Measurements from ENCODE around the gene HSF2BP.

DNA sequence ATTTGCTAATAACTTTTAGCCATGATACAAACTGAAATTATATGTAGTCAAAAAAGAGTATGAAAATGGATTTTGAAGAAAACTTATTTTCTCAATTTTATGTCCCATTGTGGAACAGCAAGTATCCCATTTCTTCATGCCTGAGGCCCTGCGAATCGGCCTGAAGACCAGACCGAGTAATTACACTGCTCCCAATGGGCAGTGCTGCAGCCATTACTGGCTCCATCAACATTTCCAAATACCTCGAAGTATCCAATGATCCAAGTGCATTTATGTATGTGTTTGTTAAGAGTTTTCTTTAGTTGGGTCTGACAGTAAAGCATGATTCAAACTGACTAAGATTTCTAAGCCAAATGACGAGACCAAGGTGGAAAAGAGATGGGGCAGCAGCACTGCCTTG is 44.4 kb downstream of the HSF2BP start:
- TF ChIP-seq EP300 (IDR thresholded peaks at IDR 0.05; ENCODE audit: borderline replicate concordance) (no peak), NFIC (IDR thresholded peaks at IDR 0.05) (no peak), TEAD4 (IDR thresholded peaks at IDR 0.05) (no peak), REST (IDR thresholded peaks at IDR 0.05; ENCODE audit: low read depth) (no peak), CEBPB (IDR thresholded peaks at IDR 0.05) (no peak), YY1 (IDR thresholded peaks at IDR 0.05; ENCODE audit: low read depth) (no peak), TCF12 (IDR thresholded peaks at IDR 0.05; ENCODE audit: low read depth) (no peak), RAD21 (IDR thresholded peaks at IDR 0.05; ENCODE audit: low read depth) (no peak), EGR1 (IDR thresholded peaks at IDR 0.05) (no peak), CREB1 (IDR thresholded peaks at IDR 0.05; ENCODE audit: low read depth) (no peak), TAF1 (IDR thresholded peaks at IDR 0.05; ENCODE audit: low read depth) (no peak), FOXM1 (IDR thresholded peaks at IDR 0.05; ENCODE audit: borderline replicate concordance, low read depth) (no peak), USF1 (IDR thresholded peaks at IDR 0.05) (no peak)

All from Ishikawa (cell line).